ENCODE results near the gene FAM118B. TPM values are rescaled to one million over a fixed set of nuclear protein-coding genes. Genes with fewer than 3 reads are reported as not detected.
A peak's percentile ranks its signal among the peaks of the same experiment; 100 is the strongest.

FAM118B gene
- total RNA-seq, 1 donor from 2014 or later = 24.8 TPM

DNA sequence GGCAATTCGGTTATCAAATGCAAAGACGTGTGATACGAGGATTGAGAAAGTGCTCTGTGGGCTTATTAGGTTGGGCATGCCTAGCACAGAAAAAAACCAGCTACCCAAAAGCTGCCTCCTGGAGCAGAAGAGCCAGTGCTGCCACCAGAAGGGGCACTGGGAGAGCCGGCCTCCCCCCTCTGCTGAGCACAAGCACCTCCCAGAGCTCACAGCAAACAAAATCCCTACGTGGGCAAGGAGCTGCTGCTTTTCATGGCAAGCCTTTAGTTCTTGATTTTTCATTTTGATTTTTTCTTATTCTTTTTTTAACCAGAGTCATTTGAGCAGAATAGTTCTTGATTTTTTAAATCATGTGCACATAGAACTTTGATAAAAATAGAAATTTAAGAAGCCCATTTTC is 12.9 kb upstream of the FAM118B start:
- Mint-ChIP-seq H3K27ac (no peak overlapping the region), H3K9me3 (no peaks in the 10 kb centered on the region), H3K36me3 (peaks cover 43% of the 10 kb centered on the region), H3K27me3 (no peaks in the 10 kb centered on the region), H3K4me1 (ENCODE audit: unreplicated experiment) (peaks cover 7% of the 10 kb centered on the region), H3K4me3 (no peak overlapping the region)
- TF ChIP-seq, protein P1, sequence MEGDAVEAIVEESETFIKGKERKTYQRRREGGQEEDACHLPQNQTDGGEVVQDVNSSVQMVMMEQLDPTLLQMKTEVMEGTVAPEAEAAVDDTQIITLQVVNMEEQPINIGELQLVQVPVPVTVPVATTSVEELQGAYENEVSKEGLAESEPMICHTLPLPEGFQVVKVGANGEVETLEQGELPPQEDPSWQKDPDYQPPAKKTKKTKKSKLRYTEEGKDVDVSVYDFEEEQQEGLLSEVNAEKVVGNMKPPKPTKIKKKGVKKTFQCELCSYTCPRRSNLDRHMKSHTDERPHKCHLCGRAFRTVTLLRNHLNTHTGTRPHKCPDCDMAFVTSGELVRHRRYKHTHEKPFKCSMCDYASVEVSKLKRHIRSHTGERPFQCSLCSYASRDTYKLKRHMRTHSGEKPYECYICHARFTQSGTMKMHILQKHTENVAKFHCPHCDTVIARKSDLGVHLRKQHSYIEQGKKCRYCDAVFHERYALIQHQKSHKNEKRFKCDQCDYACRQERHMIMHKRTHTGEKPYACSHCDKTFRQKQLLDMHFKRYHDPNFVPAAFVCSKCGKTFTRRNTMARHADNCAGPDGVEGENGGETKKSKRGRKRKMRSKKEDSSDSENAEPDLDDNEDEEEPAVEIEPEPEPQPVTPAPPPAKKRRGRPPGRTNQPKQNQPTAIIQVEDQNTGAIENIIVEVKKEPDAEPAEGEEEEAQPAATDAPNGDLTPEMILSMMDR (conservative IDR thresholded peaks at IDR 0.05) = no peak
- no peak for DNase-seq (ENCODE audit: extremely low spot score, unreplicated experiment)

- H3K4me1 Mint-ChIP-seq (ENCODE audit: unreplicated experiment) = no peaks in the 10 kb centered on the region
- H3K9me3 Mint-ChIP-seq = no peaks in the 10 kb centered on the region
- no peaks in the 10 kb centered on the region for H3K27me3 Mint-ChIP-seq
- no peak for DNase-seq (ENCODE audit: extremely low spot score, unreplicated experiment)
- TF ChIP-seq, protein P1 (conservative IDR thresholded peaks at IDR 0.05) = no peak
- H3K36me3 Mint-ChIP-seq = peaks cover 38% of the 10 kb centered on the region
- no peak overlapping the region for H3K4me3 Mint-ChIP-seq
- H3K27ac Mint-ChIP-seq = no peak overlapping the region
Observed at GRCh38 chr11:126202646-126203359, 8.8 kb upstream of the FAM118B start.

DNA sequence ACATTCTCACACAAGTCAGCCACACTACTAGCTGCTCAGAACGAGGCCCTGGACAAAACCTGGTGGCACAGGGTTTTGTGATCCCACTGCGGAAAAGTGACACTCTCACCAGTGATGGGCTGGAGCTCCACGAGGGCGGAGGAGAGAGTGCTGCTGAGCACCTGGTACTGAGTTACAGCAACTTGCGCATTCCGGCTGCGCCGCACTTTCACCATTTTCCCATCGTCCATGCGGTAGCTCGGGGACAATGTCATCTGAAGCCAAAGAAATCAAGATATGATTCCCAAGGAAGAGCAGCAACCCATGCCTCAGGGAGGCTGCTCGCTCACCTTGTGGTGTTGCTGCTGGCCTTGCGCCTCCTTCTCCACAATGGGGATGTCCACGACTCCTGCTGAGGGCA is 6.2 kb upstream of the FAM118B start:
- no peak overlapping the region for H3K4me3 Mint-ChIP-seq
- no peak overlapping the region for H3K27ac Mint-ChIP-seq
- no peak for DNase-seq (ENCODE audit: extremely low spot score, unreplicated experiment)
- H3K4me1 Mint-ChIP-seq (ENCODE audit: unreplicated experiment) = peaks cover 3% of the 10 kb centered on the region
- no peaks in the 10 kb centered on the region for H3K27me3 Mint-ChIP-seq
- peaks cover 39% of the 10 kb centered on the region for H3K36me3 Mint-ChIP-seq
- TF ChIP-seq, protein P1 (conservative IDR thresholded peaks at IDR 0.05) = no peak
- H3K9me3 Mint-ChIP-seq = no peaks in the 10 kb centered on the region

DNA sequence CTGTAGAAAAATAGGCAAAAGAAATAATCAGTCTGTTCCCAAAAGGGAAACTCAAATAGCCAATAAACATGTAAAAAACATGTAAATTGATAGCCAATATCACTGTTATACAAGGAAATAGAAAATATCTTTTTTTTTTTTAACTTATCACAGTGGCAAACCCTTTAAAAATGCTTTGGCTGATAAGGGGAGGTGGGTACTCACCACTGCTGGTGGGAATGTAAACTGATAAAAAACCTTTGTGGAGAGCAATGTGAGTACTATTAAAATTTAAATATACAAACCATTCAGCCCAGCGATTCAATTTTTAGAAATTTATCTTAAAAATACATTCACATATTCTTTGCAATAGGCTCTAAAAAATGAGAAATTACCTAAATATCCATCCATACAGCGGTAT is 3.7 kb upstream of the FAM118B start:
- Mint-ChIP-seq H3K4me1 (ENCODE audit: unreplicated experiment) (peaks cover 19% of the 10 kb centered on the region), H3K9me3 (no peaks in the 10 kb centered on the region), H3K4me3 (no peak overlapping the region), H3K27ac (no peak overlapping the region), H3K27me3 (no peaks in the 10 kb centered on the region), H3K36me3 (peaks cover 27% of the 10 kb centered on the region)
- DNase-seq (ENCODE audit: extremely low spot score, unreplicated experiment) = no peak
- TF ChIP-seq, protein P1 (conservative IDR thresholded peaks at IDR 0.05) = no peak

DNA sequence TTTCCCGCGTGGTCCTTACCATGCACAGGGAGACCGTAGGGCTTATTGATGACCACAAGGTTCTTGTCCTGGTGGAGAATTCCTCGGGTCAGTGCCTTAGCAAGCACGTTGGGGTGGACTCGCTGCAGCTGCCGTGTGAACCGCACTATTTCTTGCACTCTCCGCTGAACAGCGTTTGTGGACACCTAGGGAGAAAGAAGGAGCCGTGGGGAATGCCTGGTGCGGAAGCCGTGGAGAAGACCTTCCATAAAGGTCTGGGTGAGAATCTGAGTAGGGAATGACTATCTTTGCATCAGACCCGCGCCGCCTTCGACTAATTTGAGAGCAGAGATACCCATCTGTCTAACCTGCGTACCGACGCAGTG is 729 bp upstream of the FAM118B start:
- peaks cover 23% of the 10 kb centered on the region for H3K4me1 Mint-ChIP-seq (ENCODE audit: unreplicated experiment)
- H3K9me3 Mint-ChIP-seq = no peaks in the 10 kb centered on the region
- H3K27me3 Mint-ChIP-seq = no peaks in the 10 kb centered on the region
- DNase-seq (ENCODE audit: extremely low spot score, unreplicated experiment) = no peak
- H3K36me3 Mint-ChIP-seq = peaks cover 14% of the 10 kb centered on the region
- peak overlapping the region; percentile 98 for H3K27ac Mint-ChIP-seq
- TF ChIP-seq, protein P1 (conservative IDR thresholded peaks at IDR 0.05) = no peak
- H3K4me3 Mint-ChIP-seq = peak overlapping the region; percentile 94

Measured in type B pancreatic cell (in vitro differentiated cells).